Hematopoietic multipotent progenitor cell treated with erythropoietin and hydrocortisone succinate and interleukin-3 and kit ligand, for 17 days (in vitro differentiated cells): ENCODE measurements around the gene PRKCE.
"Not testable (repeated sequence)": the region's sequence is repeated elsewhere in the genome, so short reads cannot be mapped to it uniquely, and the experiment has no call there.

Experiments
- DNase-seq: peaks from one replicate; pipeline ENCODE4 v3.0.0-alpha.2; 2015; ENCODE audit warnings: low spot score

PRKCE gene

GRCh38 chr2:45669032-45669486, 17.6 kb downstream of the PRKCE start:
- no peak for DNase-seq

GRCh38 chr2:45670646-45671045, 19.2 kb downstream of the PRKCE start:
- DNase-seq: no peak

- no peak for DNase-seq
Measured at GRCh38 chr2:45672138-45672537, 20.7 kb downstream of the PRKCE start.

- DNase-seq: no peak
Measured at GRCh38 chr2:45674035-45674816, 22.8 kb downstream of the PRKCE start.

DNA sequence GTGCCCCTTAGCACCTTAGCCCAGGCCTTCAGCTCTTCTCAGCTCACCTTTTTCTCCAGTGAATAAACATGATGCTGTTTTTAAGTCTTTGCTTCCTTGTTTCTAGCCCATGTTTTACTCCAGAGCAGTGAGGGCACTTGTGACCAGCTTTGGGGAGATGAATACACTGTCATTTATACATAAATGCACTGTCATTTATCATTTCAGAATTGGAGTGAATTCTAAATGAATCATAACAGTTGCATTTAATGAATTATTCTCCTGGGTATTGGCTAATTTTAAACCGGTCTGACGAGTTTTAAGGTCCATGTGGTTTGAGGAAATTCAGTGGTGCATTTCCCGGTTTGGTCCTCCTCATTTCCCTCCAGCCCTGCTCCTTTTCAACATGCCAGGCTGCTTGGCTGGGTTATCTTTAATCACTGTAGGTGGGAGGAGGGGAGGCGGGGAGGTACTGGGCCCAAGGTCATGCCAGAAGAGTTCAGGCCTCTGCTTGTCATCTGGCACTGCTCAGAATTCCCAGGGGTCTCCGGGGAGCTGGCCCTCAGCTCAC, 23.9 kb downstream of the PRKCE start:
- no peak for DNase-seq

GRCh38 chr2:45676088-45676487, 24.6 kb downstream of the PRKCE start:
- no peak for DNase-seq

DNA sequence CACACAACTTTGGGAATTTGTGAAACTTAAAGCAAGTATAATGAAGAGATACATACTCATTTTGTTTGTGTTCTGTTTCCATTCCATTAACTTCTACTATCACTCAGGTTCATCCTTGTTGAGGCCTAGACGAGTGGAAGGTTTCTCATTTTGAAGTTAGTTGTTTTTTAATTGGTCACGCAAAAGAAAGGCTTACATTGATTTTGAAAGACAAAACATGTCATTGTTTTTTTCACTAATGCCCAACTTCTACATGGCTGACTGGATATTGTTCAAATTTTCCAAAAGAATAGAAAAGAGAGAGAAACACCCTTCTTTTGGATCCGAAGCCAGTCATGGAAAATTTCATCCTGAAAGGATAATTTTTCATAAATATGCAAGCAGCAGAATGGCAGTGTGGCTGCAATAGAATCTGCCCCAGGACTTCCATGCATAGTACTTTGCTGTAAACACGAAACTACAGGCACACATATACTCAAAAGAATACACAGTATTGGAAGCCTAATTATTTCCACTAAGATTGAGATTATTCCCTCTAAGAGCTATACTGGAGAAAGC, 27.4 kb downstream of the PRKCE start:
- DNase-seq: no peak

DNA sequence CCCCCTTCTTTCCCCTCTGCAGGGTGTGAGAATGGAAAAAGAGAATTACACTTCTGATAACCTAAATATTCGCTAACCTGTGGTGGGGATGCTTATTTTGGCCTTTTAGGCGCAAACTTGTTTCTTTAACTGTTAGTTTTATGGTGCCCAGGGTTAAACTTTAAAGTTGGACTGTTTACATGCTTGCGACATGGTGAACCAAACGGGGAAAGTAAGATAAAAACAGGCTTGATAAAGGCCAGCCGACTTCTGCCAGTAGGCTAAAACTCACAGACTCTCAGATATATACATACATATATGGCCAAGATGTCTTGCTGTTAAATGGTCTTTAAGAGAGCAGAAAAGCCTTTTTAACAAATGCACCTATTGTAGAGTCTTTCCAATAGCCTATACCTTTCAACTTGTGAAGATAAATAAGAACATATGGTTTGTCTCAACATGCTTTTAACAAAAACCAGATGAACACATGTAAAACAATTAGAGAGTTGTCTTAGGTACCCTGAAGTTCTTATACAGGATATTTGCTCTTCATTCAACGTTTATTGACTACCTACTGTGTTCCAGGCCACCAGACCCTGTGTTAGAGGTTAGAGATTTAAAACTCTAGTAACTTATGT, 29.0 kb downstream of the PRKCE start:
- DNase-seq: no peak

DNA sequence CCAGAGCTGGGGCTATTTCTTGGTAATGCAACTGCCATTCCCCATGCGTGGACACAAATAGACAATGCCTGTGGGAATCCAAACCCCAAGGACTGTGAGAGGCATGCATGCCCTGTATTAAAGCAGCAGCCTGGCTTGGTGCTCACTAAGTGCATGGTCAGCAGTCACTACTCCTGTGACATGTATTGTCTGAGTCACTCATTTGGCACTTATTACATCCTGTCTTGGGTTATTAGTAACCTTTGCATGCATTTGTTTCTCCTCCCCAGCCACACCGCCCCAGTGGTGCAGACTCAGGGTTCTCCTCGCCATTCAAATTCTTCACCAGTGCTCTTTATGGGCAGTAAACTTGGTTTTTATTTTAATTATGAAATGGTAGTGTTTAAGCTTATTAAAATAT, 30.2 kb downstream of the PRKCE start:
- no peak for DNase-seq

DNA sequence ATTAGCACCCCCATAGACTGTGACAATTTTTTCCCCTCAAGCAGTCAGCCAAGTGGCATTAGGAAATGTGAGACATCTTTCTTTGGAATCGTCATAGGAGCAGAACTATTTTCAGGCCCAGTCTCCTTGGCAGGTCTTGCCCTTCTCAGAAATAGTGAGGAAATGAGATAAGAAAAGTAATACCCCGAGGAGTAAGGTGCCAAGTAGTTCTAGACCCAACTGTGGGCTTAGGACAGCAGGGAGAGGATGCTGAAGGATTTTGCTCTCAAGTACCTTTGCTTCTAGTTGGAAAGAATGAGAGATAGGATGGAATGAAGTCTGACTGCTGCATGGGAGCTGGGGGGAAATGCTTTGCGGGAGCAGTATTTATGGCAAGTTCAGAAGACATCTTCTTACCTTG, 31.8 kb downstream of the PRKCE start:
- DNase-seq: no peak

DNA sequence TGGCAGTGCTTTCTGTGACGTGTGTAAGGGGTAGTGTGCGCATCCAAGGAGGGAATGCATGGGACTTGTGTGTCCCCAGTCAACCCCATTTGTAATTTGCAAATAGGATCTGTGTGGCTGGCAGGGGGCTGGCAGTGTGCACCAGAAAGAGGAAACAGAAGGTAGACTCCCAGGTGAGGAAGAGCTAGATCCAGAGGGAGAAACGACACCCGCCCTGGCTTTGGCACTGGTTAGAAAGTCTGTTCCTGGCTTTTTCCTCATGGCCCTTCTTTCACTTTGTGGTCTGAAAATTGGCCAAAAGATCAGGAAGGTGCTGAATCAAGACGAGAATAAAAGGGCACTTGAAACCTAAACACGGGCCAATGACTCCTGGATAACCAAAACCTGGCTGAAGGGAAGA, 33.3 kb downstream of the PRKCE start:
- no peak for DNase-seq

GRCh38 chr2:45685260-45685659, 33.8 kb downstream of the PRKCE start:
- no peak for DNase-seq

DNA sequence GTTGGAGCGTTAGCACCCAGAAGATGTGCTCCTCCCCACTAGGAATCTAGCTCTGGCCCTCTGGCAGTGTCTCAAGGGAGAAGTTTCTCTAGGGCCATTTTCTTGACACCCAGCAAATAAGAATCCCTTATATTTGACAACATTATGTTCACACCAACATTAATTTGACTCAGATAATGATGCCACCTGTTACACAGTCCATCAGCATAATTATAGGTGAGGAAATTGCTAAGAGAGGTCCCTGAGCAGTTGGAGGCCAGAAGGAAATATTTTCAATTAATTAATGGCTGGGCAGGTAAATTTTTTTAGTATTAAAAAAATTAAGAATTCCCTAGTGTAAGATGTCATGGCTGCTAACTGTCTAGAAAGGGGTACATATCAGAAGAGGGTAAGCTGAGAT, 36.5 kb downstream of the PRKCE start:
- DNase-seq: no peak

GRCh38 chr2:45688479-45689298, 37.2 kb downstream of the PRKCE start:
- no peak for DNase-seq

DNA sequence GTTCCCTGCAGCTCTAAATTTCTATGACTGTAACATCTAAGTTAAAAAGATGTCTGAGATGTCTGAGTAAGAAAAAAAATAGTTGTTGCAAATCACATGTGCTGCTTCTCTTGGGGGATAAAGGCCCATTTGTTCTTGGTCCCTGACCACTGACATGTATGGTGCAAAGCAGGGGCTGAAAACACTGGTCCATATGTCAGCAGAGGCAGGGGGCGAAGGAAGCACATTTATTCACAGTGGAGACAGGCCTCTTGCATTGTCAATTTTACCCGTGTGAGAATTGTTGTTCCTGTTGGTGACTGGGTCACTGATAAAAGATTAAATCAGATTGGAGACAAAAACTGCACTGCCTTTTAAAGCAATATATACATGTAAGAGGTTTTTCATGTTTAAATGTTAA, 38.8 kb downstream of the PRKCE start:
- DNase-seq: no peak

GRCh38 chr2:45691171-45691999, 39.9 kb downstream of the PRKCE start:
- DNase-seq: no peak

- no peak for DNase-seq
Measured at GRCh38 chr2:45692566-45692965, 41.1 kb downstream of the PRKCE start.

GRCh38 chr2:45695480-45696007, 44.1 kb downstream of the PRKCE start:
- DNase-seq: not testable (repeated sequence)

- no peak for DNase-seq
Measured at GRCh38 chr2:45696708-45697107, 45.2 kb downstream of the PRKCE start.

GRCh38 chr2:45697190-45697589, 45.7 kb downstream of the PRKCE start:
- no peak for DNase-seq

GRCh38 chr2:45698554-45698953, 47.1 kb downstream of the PRKCE start:
- no peak for DNase-seq
